Skeletal muscle cell (primary cell): ENCODE data around the gene CCDC136.

ENCODE experiments used
- DNase-seq: peaks from one replicate; pipeline ENCODE4 v3.0.0-alpha.2; 2010; ENCODE audit warnings: low read depth
- H3K4me3 ChIP-seq: 2 replicates; pipeline ENCODE4 v1.5.1; 2011; ENCODE audit warnings: low read depth, mild to moderate bottlenecking, control low read depth, low read length, moderate library complexity

The CCDC136 gene

GRCh38 chr7:128829391-128830166 lies 37.8 kb downstream of the CCDC136 start:
- peak overlapping the region; percentile 21 for H3K4me3 ChIP-seq
- DNase-seq: no peak

- H3K4me3 ChIP-seq: peak within 1 kb of the TSS; percentile 98
- no peak for DNase-seq
These were observed 38.7 kb downstream of the CCDC136 start, which contains the start of gene FLNC for GRCh38 chr7:128830231-128831177. Gene FLNC (plus strand): TSS chr7:128830406. CDS start chr7:128830638, 232 bp downstream.

- DNase-seq: no peak
- peak overlapping the region; percentile 98 for H3K4me3 ChIP-seq
These were observed 39.6 kb downstream of the CCDC136 start for GRCh38 chr7:128831178-128831993.

DNA sequence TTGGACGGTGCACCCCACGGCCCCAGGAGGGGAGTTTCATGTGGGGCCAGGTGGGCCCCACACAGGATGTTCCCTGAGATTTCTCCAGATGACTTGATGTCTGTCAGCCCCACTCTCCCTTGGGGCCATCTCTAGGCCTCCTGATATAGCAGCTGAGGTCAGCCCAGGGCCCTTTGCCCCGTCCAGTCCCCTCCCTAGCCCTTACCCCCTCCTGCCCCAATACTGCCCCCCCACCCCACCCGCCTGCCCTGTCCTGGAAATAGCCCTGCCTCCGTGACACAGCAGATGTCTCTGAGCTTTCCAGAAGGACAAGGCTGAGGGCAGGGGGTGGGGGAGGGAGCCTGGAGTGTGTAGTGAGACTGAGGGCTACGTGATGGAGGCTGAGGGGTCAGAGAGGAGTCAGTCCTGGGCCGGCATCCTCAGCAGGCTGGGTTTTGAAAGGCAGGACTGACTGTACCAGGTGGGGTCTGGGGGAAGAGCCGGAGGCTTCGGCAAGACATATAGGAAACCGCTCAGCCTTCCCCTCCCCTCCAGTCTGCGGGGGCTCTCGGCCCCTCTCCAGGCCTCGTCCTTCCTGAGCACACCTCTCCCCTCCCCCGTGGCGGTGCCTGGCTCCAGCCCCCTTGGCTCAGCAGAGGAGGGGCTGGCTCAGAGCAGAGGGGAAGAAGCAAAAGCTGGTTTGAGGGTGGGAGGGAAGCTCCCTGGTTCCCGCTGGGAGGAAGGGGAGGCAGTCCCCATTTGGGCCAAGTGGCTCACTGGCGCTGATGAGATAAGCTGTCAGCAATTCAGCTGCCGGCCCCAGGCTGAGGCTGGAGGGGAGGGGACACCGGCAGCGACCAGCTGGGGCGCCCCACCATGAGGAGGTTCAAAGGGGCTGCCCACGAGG lies 40.5 kb downstream of the CCDC136 start:
- H3K4me3 ChIP-seq: peak overlapping the region; percentile 98
- peak; percentile 43 for DNase-seq

- peak overlapping the region; percentile 98 for H3K4me3 ChIP-seq
- DNase-seq: no peak
These were observed 41.0 kb downstream of the CCDC136 start for GRCh38 chr7:128832880-128833147.

DNA sequence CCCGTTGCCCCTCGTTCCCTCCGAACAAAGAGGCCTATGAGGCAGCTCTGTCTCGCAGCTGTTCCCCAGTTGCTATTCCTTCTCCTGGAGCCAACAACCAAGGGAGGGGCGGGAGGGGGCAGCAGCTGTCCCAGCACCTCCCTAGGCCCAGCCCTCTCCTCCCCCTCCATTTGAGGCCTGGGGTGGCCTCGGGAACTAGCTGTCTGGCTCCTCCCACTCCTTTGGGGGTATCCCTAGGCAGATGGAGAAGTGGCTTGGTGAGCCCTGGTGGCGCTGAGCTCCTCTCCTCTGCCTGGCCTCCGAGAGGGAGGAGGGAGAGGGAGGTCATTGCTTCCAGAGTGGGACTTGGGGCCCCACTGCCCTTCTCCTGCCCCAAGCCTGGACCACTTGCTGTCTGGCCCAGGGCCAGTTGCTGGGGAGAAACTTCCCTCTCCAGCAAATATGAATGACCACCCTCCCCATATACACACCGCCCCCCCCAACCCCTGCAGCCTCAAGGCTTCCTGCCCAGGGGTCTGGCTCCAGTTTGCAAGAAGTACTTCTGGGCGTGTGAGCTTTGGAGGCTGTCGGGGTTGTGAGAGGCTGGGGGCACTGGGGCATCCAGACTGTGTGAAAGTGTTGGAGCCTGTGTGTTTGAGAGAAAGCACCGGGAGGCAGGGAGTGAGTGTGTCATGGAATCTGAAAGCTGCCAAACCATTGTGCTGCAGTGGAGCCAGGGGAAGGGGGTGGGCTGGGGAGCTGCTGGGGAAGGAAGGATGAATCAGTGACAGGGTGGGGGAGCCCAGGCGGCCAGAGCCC lies 41.6 kb downstream of the CCDC136 start:
- peak overlapping the region; percentile 98 for H3K4me3 ChIP-seq
- peak; percentile 85 for DNase-seq

GRCh38 chr7:128833946-128834325 lies 42.2 kb downstream of the CCDC136 start:
- no peak for DNase-seq
- H3K4me3 ChIP-seq: peak overlapping the region; percentile 98

DNA sequence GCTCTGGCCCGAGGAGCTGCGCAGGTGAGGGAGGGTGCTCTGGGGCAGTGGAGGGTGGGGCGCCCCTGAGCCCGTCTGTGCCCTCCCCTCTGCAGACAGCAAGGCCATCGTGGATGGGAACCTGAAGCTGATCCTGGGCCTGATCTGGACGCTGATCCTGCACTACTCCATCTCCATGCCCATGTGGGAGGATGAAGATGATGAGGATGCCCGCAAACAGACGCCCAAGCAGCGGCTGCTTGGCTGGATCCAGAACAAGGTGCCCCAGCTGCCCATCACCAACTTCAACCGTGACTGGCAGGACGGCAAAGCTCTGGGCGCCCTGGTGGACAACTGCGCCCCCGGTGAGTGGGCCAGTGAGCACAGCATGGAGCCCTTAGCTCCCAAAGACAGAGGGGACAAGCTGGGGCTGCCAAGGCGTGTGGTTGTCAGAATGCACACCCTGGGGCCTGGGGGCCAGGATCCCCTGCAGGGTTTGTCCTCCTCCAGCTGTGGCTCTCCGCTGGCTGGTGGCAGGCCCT lies 43.5 kb downstream of the CCDC136 start:
- no peak for DNase-seq

DNA sequence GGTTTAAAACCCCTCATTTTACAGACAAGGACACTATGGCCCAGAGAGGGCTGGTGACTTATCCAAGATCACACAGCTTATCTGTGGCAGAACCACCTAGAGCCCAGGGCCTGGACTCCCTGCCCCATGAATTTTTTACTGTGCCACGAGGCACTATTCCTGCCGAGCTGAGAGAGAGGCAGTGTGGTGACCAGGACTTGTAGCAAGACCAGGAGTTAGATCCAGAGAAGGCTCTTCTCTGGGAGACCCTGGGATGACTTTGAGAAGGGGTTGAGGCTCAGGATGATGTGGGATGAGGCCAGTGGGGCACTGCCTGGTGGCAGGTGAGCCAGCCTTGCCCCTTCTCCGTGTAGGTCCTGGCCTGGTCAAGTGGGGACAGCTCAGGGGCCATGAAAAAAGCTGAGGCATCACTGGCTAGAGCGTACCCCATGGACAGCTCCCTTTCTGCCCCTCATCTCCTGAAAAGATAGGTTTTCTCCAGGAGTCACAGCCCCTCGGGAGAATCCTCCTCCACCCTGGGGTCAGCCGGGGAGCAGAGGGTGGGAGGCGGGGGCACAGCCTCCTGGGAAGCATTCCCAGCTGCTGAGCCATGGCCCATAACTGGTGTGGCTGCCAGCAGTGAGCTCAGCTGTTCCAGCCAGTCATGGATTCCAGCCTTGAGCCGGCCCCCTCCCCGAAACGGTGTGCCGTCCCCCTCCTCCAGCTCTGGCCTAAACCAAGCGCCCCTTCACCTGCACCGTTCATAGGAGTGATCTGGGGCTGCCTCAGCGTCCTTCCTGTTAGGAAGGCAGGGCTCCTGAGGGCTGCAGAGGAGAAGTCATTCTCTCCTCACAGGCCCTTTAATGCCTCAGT lies 44.2 kb downstream of the CCDC136 start:
- H3K4me3 ChIP-seq: no peak overlapping the region
- DNase-seq: no peak

More for the DNA sequence above, 43.5 kb downstream of the CCDC136 start:
- H3K4me3 ChIP-seq: no peak overlapping the region

- H3K4me3 ChIP-seq: no peak overlapping the region
- DNase-seq: no peak
These were observed 45.1 kb downstream of the CCDC136 start for GRCh38 chr7:128836729-128837348.

- DNase-seq: no peak
- H3K4me3 ChIP-seq: no peak overlapping the region
These were observed 45.8 kb downstream of the CCDC136 start for GRCh38 chr7:128837521-128837921.

DNA sequence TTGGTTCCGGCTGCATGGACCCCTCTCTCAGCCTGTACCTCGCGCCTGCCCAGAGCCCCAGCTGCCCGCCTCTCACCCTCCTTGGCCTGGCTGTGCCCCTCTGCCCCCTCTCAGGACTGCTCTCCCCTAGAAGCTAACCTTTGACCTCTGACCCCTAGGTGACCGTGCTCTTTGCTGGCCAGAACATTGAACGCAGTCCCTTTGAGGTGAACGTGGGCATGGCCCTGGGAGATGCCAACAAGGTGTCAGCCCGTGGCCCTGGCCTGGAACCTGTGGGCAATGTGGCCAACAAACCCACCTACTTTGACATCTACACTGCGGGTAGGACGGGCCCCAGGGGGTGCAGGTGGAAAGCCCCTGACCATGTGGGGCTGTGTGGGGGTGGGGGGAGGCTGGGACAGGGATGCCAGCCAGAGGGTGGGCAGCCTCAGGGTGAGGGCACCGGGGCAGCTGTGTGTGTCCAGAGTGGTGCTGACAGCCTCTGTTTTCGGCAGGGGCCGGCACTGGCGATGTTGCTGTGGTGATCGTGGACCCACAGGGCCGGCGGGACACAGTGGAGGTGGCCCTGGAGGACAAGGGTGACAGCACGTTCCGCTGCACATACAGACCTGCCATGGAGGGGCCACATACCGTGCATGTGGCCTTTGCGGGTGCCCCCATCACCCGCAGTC lies 46.5 kb downstream of the CCDC136 start:
- no peak for DNase-seq
- H3K4me3 ChIP-seq: no peak overlapping the region

GRCh38 chr7:128838981-128839731 lies 47.4 kb downstream of the CCDC136 start:
- H3K4me3 ChIP-seq: no peak overlapping the region
- no peak for DNase-seq

- no peak overlapping the region for H3K4me3 ChIP-seq
These were observed 48.0 kb downstream of the CCDC136 start for GRCh38 chr7:128839751-128840177.

More at GRCh38 chr7:128839751-128840177, 48.0 kb downstream of the CCDC136 start:
- DNase-seq: no peak
